Nephron progenitor cell (in vitro differentiated cells): Measurements from ENCODE around the gene CEP76.

Experiments used
- DNase-seq: peaks from one replicate; pipeline ENCODE4 v3.0.0; 2021
- H3K27ac Mint-ChIP-seq: 2 replicates; pipeline ENCODE4 v1.8.0; 2021; ENCODE audit warnings: mild to moderate bottlenecking, moderate library complexity, mixed read lengths
- H3K27me3 Mint-ChIP-seq: 2 replicates; pipeline ENCODE4 v1.8.0; 2021; ENCODE audit warnings: mild to moderate bottlenecking, low read depth, mixed read lengths; ENCODE audit not compliant: poor library complexity
- H3K36me3 Mint-ChIP-seq: 2 replicates; pipeline ENCODE4 v1.8.0; 2021; ENCODE audit warnings: low read depth, mixed read lengths
- H3K4me1 Mint-ChIP-seq: 2 replicates; pipeline ENCODE4 v1.8.0; 2021; ENCODE audit warnings: mixed read lengths
- H3K4me3 Mint-ChIP-seq: 2 replicates; pipeline ENCODE4 v1.8.0; 2021; ENCODE audit warnings: mild to moderate bottlenecking, moderate library complexity, mixed read lengths
- H3K9me3 Mint-ChIP-seq: 2 replicates; pipeline ENCODE4 v1.8.0; 2021; ENCODE audit warnings: mild to moderate bottlenecking, moderate library complexity, mixed read lengths
- CTCF ChIP-seq: fragments of 200-600 bp; sonication (generic); IDR thresholded peaks from 2 replicates; pipeline ENCODE4 v1.5.0; 2021; ENCODE audit warnings: antibody characterized with exemption

Gene CEP76

DNA sequence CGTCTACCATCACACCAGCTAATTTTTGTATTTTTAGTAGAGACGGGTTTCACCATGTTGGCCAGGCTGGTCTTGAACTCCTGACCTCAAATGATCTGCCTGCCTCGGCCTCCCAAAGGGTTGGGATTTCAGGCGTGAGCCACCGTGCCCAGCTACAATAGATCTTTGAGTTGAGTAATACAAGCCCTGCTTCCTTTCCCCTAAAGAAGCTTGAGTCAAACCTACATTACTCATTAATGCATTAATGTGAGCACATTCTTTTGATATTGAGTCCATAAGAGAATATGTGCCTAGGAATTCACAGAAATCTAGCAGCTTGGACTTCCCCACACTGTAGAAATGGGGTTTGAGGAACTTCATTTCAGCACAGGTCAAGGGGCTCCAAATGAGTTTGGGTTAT lies 39.9 kb upstream of the CEP76 start:
- no peak for DNase-seq
- H3K27ac Mint-ChIP-seq, result no peak overlapping the region
- no peaks in the 10 kb centered on the region for H3K36me3 Mint-ChIP-seq

DNA sequence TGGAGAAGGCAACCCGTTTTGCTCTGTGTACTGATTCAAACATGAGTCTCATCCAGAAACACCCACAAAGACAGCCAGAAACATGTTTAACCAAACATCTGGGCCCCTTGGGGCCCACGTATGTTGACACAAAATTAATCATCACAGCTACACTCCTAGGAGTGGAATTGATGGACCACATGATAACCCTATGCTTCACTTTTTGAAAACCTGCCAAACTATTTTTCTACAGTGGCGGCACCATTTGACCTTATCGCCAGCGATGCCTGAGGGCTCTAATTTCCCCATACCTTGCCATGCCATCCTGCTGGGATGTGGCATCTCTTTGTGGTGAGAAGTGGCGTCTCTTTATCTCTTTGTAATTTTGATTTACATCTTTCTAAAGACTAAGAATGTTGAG lies 38.8 kb upstream of the CEP76 start:
- H3K27me3 Mint-ChIP-seq, result no peaks in the 10 kb centered on the region
- no peak overlapping the region for H3K4me3 Mint-ChIP-seq
- H3K36me3 Mint-ChIP-seq, result no peaks in the 10 kb centered on the region
- H3K9me3 Mint-ChIP-seq, result peaks cover 6% of the 10 kb centered on the region
- H3K4me1 Mint-ChIP-seq, result no peaks in the 10 kb centered on the region
- no peak overlapping the region for H3K27ac Mint-ChIP-seq
- TF ChIP-seq CTCF, result no peak
- no peak for DNase-seq

More for the DNA sequence above, 39.9 kb upstream of the CEP76 start:
- TF ChIP-seq CTCF, result no peak
- H3K27me3 Mint-ChIP-seq, result peaks cover 2% of the 10 kb centered on the region
- H3K9me3 Mint-ChIP-seq, result peaks cover 6% of the 10 kb centered on the region
- no peaks in the 10 kb centered on the region for H3K4me1 Mint-ChIP-seq
- H3K4me3 Mint-ChIP-seq, result no peak overlapping the region

- Mint-ChIP-seq H3K36me3 (no peaks in the 10 kb centered on the region), H3K4me3 (no peak overlapping the region), H3K9me3 (peaks cover 10% of the 10 kb centered on the region), H3K27ac (peak overlapping the region; percentile 36), H3K27me3 (peaks cover 9% of the 10 kb centered on the region), H3K4me1 (no peaks in the 10 kb centered on the region)
- no peak for TF ChIP-seq CTCF
- no peak for DNase-seq
Measured at GRCh38 chr18:12737243-12737902, 34.9 kb upstream of the CEP76 start.

GRCh38 chr18:12726774-12727550 lies 24.4 kb upstream of the CEP76 start:
- H3K36me3 Mint-ChIP-seq, result peaks cover 36% of the 10 kb centered on the region

DNA sequence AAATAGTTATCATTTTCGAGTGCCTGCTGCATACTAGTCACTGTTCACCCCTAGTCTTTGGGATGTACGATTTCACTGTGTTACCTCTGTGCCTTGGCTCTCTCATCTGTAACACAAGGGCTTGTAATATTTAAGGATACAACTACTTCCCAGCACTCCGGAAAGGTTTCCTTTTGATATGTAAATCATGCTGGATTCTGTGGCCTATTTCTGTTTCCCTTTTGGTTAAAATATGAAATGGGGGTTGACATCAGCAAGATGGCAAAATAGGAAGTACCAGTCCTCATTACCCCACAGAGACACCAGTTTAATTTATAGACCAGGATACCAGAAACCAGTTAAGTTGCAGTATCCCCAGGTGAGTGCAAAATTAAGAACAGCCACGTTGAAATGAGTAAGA lies 23.8 kb upstream of the CEP76 start:
- Mint-ChIP-seq H3K4me3 (no peak overlapping the region), H3K36me3 (peaks cover 42% of the 10 kb centered on the region), H3K27me3 (peaks cover 3% of the 10 kb centered on the region), H3K9me3 (peaks cover 28% of the 10 kb centered on the region), H3K27ac (no peak overlapping the region), H3K4me1 (no peaks in the 10 kb centered on the region)
- TF ChIP-seq CTCF, result no peak
- no peak for DNase-seq

More at GRCh38 chr18:12726774-12727550, 24.4 kb upstream of the CEP76 start:
- H3K4me1 Mint-ChIP-seq, result no peaks in the 10 kb centered on the region
- peak; percentile 91 for TF ChIP-seq CTCF
- H3K9me3 Mint-ChIP-seq, result peaks cover 33% of the 10 kb centered on the region
- H3K27ac Mint-ChIP-seq, result no peak overlapping the region
- peaks cover 3% of the 10 kb centered on the region for H3K27me3 Mint-ChIP-seq
- H3K4me3 Mint-ChIP-seq, result no peak overlapping the region
- DNase-seq, result peak; percentile 76
